ENCODE results near the gene PLD2.

The PLD2 gene

GRCh38 chr17:4845118-4845517 is 38.2 kb downstream of the PLD2 start:
- no peak for DNase-seq (ENCODE audit: low read depth)
- TF ChIP-seq CTCF (IDR thresholded peaks at IDR 0.05; ENCODE audit: low read depth, low read length, missing control alignments) = no peak
- in situ Hi-C loops (cut with HindIII; ENCODE audit: low sequenced_read_pairs) = no loop called here
- no peak overlapping the region for H3K4me3 ChIP-seq (ENCODE audit: low read depth, low read length)

- no peak for DNase-seq (ENCODE audit: low read depth)
- no peak overlapping the region for H3K4me3 ChIP-seq (ENCODE audit: low read depth, low read length)
- in situ Hi-C loops (cut with HindIII; ENCODE audit: low sequenced_read_pairs) = no loop called here
- no peak for TF ChIP-seq CTCF (IDR thresholded peaks at IDR 0.05; ENCODE audit: low read depth, low read length, missing control alignments)
Measured at GRCh38 chr17:4846635-4847390, 39.9 kb downstream of the PLD2 start.

GRCh38 chr17:4849011-4849536 is 42.1 kb downstream of the PLD2 start:
- H3K4me3 ChIP-seq (ENCODE audit: low read depth, low read length) = no peak overlapping the region
- TF ChIP-seq CTCF (IDR thresholded peaks at IDR 0.05; ENCODE audit: low read depth, low read length, missing control alignments) = no peak
- no peak for DNase-seq (ENCODE audit: low read depth)
- in situ Hi-C loops (cut with HindIII; ENCODE audit: low sequenced_read_pairs) = no loop called here

- no peak for TF ChIP-seq CTCF (IDR thresholded peaks at IDR 0.05; ENCODE audit: low read depth, low read length, missing control alignments)
- in situ Hi-C loops (cut with HindIII; ENCODE audit: low sequenced_read_pairs) = loop anchor here (5.0 kb wide), 1 partner anchor 123 kb away; no protein-coding TSS in a partner anchor
- no peak for DNase-seq (ENCODE audit: low read depth)
- no peak overlapping the region for H3K4me3 ChIP-seq (ENCODE audit: low read depth, low read length)
Measured at GRCh38 chr17:4850246-4850645, 43.3 kb downstream of the PLD2 start.

GRCh38 chr17:4851084-4851483 is 44.1 kb downstream of the PLD2 start:
- no peak for DNase-seq (ENCODE audit: low read depth)
- no peak for TF ChIP-seq CTCF (IDR thresholded peaks at IDR 0.05; ENCODE audit: low read depth, low read length, missing control alignments)
- H3K4me3 ChIP-seq (ENCODE audit: low read depth, low read length) = no peak overlapping the region
- in situ Hi-C loops (cut with HindIII; ENCODE audit: low sequenced_read_pairs) = loop anchor here (5.0 kb wide), 1 partner anchor 124 kb away; no protein-coding TSS in a partner anchor

GRCh38 chr17:4852567-4853207 is 45.7 kb downstream of the PLD2 start:
- in situ Hi-C loops (cut with HindIII; ENCODE audit: low sequenced_read_pairs) = loop anchor here (5.0 kb wide), 1 partner anchor 125 kb away; no protein-coding TSS in a partner anchor
- peak; percentile 23 for DNase-seq (ENCODE audit: low read depth)
- H3K4me3 ChIP-seq (ENCODE audit: low read depth, low read length) = no peak overlapping the region
- no peak for TF ChIP-seq CTCF (IDR thresholded peaks at IDR 0.05; ENCODE audit: low read depth, low read length, missing control alignments)

Data from astrocyte of the cerebellum (primary cell).